OCI-LY7 (cell line): ENCODE results near the gene ZNF749.

Experiments used
- CTCF ChIP-seq: fragments of 200-600 bp; sonication (generic); conservative IDR thresholded peaks from 2 replicates; pipeline ENCODE4 v1.5.1; 2014; ENCODE audit warnings: mild to moderate bottlenecking, antibody characterized with exemption, low read length, moderate library complexity, mixed read lengths
- EZH2phosphoT487 ChIP-seq: fragments of 200-600 bp; sonication (generic); IDR thresholded peaks from 2 replicates; pipeline ENCODE4 v1.6.1; 2018; ENCODE audit warnings: low read depth, borderline replicate concordance, mild to moderate bottlenecking, mixed run types, antibody characterized with exemption, low read length, moderate library complexity, mixed read lengths

- no peak for TF ChIP-seq CTCF
- TF ChIP-seq EZH2phosphoT487 = no peak
Measured at GRCh38 chr19:57398868-57399267, 36.3 kb upstream of the ZNF749 start.
